ENCODE data around the gene MLX.
"Not testable (repeated sequence)": the region's sequence is repeated elsewhere in the genome, so short reads cannot be mapped to it uniquely, and the experiment has no call there.

MLX gene

DNA sequence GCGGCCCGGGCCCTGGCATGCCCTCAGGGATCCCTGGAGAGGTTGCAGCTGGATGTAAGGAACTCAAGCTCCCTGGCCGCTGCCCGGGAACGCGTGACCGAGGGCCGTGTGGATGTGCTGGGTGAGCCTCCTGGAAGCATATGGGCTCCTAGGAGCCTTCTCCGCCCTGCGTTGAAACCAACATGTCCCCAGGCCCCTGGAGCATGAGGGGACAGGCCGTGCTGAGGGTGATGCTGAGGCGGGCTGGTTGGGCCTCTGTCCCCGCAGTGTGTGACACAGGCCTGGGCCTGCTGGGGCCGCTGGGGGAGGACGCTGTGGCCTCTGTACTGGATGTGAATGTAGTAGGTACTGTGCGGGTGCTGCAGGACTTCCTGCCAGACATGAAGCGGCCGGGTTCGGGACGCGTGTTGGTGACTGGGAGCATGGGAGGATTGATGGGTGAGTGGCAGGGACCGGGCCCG lies 19.9 kb upstream of the MLX start:
- TF ChIP-seq, protein P1, sequence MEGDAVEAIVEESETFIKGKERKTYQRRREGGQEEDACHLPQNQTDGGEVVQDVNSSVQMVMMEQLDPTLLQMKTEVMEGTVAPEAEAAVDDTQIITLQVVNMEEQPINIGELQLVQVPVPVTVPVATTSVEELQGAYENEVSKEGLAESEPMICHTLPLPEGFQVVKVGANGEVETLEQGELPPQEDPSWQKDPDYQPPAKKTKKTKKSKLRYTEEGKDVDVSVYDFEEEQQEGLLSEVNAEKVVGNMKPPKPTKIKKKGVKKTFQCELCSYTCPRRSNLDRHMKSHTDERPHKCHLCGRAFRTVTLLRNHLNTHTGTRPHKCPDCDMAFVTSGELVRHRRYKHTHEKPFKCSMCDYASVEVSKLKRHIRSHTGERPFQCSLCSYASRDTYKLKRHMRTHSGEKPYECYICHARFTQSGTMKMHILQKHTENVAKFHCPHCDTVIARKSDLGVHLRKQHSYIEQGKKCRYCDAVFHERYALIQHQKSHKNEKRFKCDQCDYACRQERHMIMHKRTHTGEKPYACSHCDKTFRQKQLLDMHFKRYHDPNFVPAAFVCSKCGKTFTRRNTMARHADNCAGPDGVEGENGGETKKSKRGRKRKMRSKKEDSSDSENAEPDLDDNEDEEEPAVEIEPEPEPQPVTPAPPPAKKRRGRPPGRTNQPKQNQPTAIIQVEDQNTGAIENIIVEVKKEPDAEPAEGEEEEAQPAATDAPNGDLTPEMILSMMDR (IDR thresholded peaks at IDR 0.05; ENCODE audit: unreplicated experiment in 3 of 3) = no peak
- Mint-ChIP-seq H3K4me3 (peak overlapping the region in 2 of 3 experiments; percentile 52 to 58), H3K27ac (no peak overlapping the region), H3K4me1 (peaks cover 9% of the 10 kb centered on the region), H3K9me3 (no peaks in the 10 kb centered on the region), H3K36me3 (ENCODE audit: low read depth) (peaks cover 3% of the 10 kb centered on the region), H3K27me3 (ENCODE audit: low read depth) (peaks cover 13% of the 10 kb centered on the region)

DNA sequence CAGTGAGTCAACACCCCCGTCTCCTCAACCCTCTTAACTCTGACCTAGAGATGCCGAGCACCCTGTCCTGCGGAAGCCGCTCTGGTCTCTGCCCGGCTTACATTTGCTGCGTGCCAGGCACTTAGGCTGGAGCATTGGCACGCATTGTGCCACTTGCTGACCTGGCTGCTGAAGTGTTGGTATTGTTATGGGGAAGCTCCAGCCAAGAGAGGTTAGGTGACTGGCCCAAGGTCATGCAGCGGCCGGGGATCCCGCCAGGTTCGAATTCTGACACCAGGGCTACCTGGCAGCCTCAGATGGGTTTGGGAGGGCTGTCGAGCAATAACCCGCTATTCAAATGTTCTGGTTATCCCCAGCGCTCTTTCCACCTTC lies 19.2 kb upstream of the MLX start:
- Mint-ChIP-seq H3K4me3 (peak overlapping the region in 2 of 3 experiments; percentile 39 to 42), H3K4me1 (peaks cover 9% of the 10 kb centered on the region), H3K27ac (no peak overlapping the region), H3K9me3 (no peaks in the 10 kb centered on the region), H3K36me3 (ENCODE audit: low read depth) (peaks cover 3% of the 10 kb centered on the region), H3K27me3 (ENCODE audit: low read depth) (peaks cover 13% of the 10 kb centered on the region)
- TF ChIP-seq, protein P1 (IDR thresholded peaks at IDR 0.05; ENCODE audit: unreplicated experiment in 3 of 3) = no peak

DNA sequence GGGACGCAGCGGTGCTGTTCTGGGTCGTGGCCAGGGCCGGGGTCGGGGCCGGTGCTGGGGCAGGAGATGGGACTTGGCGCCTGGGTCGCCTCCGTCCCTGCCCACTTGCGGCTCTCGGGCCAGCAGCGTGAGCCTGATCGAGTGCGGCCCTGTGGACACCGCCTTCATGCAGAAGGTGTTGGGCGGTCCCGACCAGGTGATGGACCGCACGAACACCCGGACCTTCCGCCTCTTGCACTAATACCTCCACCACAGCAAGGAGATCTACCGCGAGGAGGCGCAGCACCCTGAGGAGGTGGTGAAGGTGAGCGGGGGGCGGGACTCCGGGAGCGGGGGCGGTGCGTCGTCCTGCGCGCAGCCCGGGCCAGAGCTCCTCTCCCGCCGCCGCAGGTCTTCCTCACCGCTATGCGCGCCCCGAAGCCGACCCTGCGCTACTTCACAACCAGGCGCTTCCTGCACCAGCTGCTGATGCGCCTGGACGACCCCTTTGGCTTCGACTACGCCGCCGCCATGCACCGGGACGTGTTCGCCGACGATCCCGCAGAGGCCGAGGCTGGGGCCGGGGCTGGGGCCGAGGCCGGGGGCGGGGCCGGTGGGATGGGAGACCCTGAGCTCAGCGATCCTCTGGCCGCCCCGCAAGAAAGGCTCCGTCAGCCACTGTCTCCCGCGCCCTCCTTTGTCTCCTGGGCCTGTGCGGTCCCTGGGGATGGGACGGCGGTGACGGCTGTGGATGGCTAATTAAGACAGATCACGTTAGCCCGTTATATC lies 18.6 kb upstream of the MLX start:
- Mint-ChIP-seq H3K27ac (no peak overlapping the region), H3K27me3 (ENCODE audit: low read depth) (peaks cover 13% of the 10 kb centered on the region), H3K36me3 (ENCODE audit: low read depth) (peaks cover 3% of the 10 kb centered on the region), H3K4me3 (peak overlapping the region; percentile 68 to 70 (median 69)), H3K9me3 (no peaks in the 10 kb centered on the region), H3K4me1 (peaks cover 9% of the 10 kb centered on the region)
- TF ChIP-seq, protein P1 (IDR thresholded peaks at IDR 0.05; ENCODE audit: unreplicated experiment in 3 of 3) = peak; percentile 40 to 58 (median 42)

DNA sequence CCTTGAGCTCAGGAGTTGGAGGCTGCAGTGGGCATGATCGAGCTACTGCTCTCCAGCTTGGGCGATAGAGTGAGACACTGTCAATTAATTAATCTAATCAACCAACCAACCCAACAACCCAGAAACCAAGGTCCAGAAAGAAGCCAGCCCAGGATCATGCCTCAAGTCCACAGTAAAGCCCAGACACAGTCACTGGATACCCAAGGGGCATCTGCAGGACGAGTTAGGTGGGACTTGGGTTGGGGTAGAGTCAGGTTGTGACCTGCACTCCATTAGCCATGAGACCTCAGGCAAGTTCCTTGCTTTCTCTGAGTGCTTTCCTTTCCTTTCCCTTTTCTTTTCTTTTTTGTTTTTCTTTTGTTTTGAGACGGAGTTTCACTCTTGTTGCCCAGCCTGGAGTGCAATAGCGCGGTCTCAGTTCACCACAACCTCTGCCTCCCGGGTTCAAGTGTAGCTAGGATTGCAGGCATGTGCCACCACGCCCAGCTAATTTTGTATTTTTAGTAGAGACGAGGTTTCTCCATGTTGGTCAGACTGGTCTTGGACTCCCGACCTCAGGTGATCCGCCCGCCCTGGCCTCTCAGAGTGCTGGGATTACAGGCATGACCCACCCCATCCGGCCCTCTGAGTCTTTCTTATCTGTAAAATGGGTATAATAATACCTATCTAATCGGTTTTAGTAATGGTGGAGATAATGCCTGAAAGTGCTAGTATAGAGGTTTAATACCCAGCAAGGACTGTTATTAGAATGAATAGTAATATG lies 17.7 kb upstream of the MLX start:
- Mint-ChIP-seq H3K27me3 (ENCODE audit: low read depth) (peaks cover 13% of the 10 kb centered on the region), H3K9me3 (no peaks in the 10 kb centered on the region), H3K36me3 (ENCODE audit: low read depth) (peaks cover 3% of the 10 kb centered on the region), H3K4me3 (peak overlapping the region; percentile 68 to 70 (median 69)), H3K27ac (no peak overlapping the region), H3K4me1 (peaks cover 9% of the 10 kb centered on the region)
- TF ChIP-seq, protein P1 (IDR thresholded peaks at IDR 0.05; ENCODE audit: unreplicated experiment in 3 of 3) = no peak

DNA sequence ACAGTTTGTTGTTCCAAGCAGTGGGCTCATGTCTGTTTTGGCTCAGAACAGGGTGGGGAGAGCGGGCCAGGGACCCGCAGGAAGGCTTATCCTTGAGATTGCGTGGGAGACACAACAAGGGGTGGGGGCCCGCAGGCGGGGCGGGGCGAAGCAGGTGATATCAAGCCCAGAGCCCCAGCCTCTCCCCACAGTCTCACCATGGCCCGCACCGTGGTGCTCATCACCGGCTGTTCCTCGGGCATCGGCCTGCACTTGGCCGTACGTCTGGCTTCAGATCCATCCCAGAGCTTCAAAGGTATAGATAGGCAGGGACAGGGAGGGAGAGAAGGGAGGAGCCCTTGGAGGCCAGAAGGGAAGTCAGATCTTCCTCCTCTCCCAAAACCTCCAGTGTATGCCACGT lies 14.2 kb upstream of the MLX start, which contains the start of gene HSD17B1:
Gene HSD17B1 (plus strand): TSS at position 188 of the 400 bp plus-strand sequence. CDS start 11 bp downstream, at position 199.
- peaks cover 26% of the 10 kb centered on the region for H3K4me1 Mint-ChIP-seq
- peak within 1 kb of the TSS; percentile 94 to 97 (median 96) for H3K4me3 Mint-ChIP-seq
- H3K9me3 Mint-ChIP-seq; H3K36me3 Mint-ChIP-seq (ENCODE audit: low read depth); H3K27me3 Mint-ChIP-seq (ENCODE audit: low read depth): not testable (repeated sequence)
- H3K27ac Mint-ChIP-seq = peak within 1 kb of the TSS in 2 of 3 experiments; percentile 61 to 96

DNA sequence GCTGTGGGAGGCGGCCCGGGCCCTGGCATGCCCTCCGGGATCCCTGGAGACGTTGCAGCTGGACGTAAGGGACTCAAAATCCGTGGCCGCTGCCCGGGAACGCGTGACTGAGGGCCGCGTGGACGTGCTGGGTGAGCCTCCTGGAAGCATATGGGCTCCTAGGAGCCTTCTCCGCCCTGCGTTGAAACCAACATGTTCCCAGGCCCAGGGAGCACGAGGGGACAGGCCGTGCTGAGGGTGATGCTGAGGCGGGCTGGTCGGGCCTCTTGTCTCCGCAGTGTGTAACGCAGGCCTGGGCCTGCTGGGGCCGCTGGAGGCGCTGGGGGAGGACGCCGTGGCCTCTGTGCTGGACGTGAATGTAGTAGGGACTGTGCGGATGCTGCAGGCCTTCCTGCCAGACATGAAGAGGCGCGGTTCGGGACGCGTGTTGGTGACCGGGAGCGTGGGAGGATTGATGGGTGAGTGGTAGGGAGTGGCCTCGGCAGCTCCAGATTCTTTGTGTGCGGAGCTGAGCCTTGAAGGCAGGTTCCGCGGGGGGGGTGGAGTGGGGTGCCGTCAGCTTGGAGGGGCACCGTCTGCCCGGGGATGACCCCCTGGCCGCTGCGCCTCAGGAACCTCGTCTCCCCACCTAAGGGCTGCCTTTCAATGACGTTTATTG lies 13.6 kb upstream of the MLX start:
- Mint-ChIP-seq H3K27me3 (ENCODE audit: low read depth) (peaks cover 7% of the 10 kb centered on the region), H3K27ac (peak overlapping the region in 2 of 3 experiments; percentile 61 to 96), H3K4me1 (peaks cover 26% of the 10 kb centered on the region), H3K36me3 (ENCODE audit: low read depth) (no peaks in the 10 kb centered on the region), H3K4me3 (peak overlapping the region; percentile 94 to 97 (median 96)), H3K9me3 (no peaks in the 10 kb centered on the region)
- TF ChIP-seq, protein P1 (IDR thresholded peaks at IDR 0.05; ENCODE audit: unreplicated experiment in 3 of 3) = no peak

Data from nephron (organoid).